ENCODE data around the gene CAPN13.

CAPN13 gene

DNA sequence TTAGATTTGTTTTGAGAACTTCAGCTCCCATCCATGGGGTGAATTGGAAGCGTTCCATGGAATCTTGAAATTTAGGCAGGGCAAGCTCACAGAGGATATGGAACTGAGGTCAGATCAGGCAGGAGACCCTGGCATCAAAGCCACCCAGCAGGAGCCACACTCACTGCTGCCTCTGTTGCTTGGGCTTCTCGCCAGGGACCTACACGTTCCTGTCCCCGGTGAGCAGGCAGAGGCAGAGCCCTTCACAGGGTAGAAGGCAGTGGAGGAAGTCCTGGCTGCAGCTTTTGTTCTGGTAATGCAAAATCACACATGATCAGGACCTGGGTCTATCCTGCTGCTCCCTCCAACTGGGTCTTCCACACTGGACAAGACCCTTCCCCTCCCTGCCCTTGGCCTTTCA lies 42.1 kb downstream of the CAPN13 start:
- DNase-seq (ENCODE audit: low read depth, low spot score) = no peak

DNA sequence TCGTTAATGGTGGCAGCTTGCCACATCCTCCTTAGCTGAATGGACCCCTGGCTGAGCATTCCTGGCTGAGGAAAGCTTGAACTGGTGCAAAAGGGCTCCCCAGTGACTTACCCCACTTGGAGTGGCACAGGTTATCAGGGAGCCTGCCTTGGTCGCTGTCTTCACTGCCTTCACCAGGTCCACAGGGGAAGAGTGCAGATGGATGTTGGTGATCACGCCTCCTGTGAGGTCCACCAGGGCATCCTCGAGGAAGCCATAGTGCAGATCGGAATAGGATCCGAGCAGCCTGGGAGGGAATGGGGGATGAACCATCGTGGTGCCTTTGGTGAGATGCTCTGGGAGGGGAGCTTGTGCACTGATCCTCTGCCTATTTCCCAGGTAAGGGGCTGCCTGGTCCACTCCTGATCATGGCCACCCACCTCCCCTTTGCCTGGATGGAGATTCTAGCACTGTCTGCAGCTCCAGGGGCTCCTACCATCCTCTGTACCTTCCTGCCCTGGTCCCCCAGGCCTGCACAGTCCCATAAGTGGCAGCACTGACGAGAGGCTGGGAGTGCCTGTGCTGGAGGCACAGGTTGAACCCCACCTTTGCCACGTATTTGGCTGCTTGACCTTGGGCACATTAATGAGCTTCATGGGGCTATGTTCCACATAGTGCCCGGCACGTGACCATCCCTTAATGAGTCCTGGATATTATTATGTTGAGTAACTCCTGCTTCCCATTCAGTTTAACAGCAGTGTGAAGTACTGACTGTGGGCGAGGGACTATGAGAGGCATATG lies 43.0 kb downstream of the CAPN13 start:
- DNase-seq (ENCODE audit: low read depth, low spot score) = no peak

DNA sequence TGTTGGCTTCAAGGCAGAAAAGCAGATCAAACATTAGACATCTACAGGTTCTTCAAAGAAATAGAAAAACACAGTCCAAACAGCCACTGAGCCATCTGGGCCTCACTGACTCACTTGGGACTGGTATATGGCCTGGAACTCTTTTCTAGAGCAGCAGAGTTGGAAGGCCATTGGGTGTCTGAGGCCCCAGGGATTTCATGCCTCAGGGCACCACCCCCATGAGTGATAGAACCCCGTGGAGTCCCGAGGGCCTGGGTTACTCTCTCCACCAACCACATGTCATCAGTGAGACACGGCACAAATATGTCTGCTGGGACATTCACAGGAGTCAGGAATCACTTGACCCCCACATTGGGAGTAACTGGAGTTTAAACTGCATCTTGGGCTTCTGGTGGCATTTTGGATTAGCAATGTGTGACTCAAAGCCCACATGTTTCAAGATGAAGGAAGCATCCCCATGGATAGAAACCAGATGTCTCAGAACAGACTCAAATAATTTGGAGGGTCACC lies 44.0 kb downstream of the CAPN13 start:
- no peak for DNase-seq (ENCODE audit: low read depth, low spot score)

DNA sequence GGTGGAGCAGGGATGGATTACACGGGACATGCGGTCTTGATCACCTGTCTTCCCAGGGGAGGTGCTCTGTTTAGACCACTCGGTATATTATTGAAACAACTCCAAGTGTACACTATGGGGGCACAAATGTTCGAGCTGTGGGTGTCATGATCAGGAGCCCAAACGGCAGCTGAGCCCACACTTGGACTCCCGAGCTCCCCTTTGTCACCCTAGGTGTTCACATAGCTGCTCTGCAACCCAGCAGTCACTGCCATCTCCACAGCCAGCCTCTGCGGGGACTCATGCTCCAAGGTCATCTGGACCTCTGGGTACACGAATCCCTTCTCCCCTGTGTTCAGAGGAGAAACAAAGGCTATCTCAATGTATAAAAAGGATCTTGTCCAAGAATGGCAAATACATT lies 46.0 kb downstream of the CAPN13 start:
- DNase-seq (ENCODE audit: low read depth, low spot score) = no peak

DNA sequence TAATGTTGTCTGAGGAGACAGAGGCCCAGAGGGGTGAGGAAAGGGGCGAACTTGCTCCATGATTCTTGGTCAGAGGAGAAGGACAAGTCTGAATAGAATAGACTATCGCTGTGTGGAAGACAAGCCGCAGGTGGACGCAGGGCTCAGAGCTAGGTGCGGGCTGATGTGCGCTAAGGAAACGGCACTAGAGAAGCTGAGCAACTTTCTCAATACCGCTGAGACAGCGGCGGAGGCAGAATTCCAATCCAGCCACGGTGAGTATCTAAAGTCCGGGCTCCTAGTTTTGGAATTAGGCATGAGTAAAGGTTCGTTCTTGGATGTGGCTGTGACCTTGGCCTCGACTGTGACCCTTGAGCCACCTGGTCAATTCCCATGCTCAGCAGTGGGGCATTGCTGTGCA lies 47.8 kb downstream of the CAPN13 start:
- DNase-seq (ENCODE audit: low read depth, low spot score) = no peak

DNA sequence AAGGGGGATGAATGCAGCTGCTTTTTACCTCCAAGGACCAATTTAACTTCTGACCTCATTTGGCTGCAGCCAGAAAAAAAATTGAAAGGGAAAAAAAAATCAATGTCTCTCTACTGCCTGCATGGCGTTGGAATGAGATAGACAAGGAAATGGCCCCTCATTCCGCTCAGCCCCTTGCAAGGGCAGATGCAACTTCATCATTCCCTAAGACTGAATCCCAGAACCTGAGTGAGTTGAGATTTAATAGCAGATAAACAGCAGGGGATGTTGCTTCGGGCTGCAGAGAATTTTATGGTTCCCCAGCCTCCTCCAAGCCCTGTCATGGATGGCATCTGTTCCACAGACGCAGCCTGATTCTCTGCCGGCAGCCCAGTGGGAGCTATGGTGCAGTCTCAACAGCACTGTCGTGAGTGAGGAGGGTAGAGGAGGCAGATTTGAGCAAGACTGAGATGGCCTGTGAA lies 49.0 kb downstream of the CAPN13 start:
- DNase-seq (ENCODE audit: low read depth, low spot score) = no peak

DNA sequence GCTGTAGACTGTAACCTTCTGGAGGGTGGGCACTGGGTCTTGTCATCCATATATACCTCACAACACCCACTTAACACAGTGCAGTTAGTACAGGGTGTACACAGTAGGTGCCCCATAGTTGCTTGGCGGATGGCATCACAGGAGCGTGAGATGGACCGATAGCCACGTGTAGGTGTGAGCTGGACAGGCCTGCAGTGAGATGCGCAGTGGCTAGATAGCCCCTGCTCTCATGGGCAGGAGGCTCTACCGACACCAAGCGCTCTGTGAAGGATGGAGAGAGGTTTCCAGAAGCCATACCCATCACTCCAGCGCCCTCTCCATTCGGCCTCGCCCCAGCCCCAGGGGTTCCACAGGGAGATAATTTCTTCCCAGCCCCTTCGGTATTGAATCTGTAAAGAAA lies 49.5 kb downstream of the CAPN13 start:
- DNase-seq (ENCODE audit: low read depth, low spot score) = no peak

DNA sequence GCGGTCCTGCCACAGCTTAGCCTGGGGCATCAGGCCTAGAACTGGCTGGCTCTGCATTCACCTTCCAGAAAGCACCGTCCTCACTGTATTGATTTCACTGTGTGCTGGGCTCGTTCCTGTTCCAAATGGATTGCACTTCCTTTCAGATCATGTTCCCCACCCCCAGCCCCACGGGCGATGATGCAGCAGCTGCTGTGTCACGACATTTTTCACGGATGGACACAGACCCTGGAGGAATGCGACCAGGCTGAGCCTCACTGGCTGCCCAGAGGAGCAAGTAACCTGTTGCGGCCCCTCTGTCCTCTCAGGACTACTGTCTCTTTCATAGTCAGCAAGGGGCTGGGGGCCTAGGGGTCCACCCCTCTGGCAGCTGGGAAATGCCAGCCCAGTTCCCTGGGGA lies 50.3 kb downstream of the CAPN13 start:
- no peak for DNase-seq (ENCODE audit: low read depth, low spot score)

DNA sequence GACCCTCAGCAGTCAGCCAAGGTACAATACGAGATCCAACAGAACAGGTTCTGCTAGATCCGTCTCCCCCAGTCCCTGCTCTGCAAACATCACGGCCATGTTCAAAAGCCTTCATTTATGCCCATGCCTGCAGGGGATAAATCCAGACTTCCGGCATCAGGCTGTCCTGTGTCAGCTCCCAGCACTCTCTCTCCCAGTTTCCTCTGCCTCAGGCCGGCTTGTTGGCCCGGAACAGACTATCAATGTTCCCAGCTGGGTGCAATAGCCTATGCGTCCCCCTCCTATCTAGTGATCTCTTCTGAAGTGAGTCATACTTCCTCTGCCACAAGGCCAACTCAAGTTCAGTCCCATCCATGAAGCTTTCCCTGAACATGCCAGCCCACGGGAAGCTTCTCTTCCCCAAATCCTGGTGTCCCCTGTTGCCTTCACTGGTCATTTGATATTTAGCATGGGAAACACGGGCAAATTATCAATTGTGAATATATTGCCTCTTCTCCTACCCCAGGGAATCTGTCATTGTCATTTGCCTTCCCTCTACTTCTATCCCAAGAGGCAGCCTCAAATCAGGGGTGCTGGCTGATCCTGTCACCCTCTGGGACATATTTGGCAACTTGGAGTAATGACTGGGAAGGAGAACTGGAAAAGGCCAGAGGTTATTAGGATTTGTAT lies 51.1 kb downstream of the CAPN13 start:
- DNase-seq (ENCODE audit: low read depth, low spot score) = no peak

DNA sequence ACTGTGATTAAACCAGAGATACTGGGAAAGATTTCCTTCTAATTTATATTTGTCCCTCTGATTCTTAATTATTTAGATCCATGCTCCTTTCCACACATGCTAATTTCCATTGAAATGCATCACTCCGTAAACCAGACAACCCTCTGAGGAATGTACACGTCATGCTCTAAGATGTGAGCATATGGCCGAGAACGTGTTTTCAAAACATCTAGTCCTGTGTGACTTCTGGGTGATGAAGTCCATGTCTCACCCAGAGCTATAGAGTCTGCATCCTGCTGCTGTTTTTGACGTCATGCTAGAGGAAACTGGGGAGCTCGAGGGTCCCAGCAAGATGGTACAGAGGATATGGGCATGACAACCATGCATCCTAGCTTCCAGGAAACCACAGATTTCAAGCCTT lies 53.6 kb downstream of the CAPN13 start:
- DNase-seq (ENCODE audit: low read depth, low spot score) = no peak

DNA sequence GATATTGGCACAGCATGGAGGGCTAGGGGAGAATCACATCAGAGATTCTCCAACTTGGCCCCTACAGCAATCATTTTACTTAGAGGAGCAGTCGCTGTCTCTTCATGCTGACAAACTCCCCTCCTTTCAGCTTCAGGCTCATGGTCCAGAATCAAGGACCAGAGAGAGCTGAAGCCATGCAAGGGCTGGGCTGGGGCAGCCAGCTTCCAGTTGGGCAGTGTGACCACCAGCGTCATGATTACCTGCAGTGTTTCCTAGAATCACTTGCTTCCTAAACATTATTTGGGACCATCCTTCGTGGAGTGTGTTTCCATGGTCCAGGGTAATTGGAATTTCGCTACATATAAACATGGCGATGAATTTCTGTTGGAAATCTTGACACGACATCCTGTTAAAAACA lies 54.4 kb downstream of the CAPN13 start:
- DNase-seq (ENCODE audit: low read depth, low spot score) = no peak

DNA sequence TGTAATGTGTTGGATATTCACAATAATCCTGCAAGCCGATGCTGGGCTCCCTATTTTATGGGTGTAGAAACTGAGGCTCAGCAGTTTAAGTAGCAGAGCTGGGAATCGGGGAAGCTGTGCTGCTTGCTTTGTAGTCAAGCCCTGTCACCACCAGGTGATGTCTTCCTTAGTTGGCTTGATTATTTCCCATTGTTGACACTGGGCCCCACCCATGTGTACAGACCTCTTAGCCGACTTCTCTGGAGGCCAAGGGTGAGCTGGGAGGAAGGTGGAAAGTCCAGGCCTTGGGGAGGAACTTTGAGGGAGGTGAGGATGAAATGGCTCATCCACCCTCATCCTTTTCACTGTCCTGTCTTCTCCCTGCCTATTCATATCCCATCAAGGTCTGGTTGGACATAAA lies 60.0 kb downstream of the CAPN13 start:
- no peak for DNase-seq (ENCODE audit: low read depth, low spot score)

DNA sequence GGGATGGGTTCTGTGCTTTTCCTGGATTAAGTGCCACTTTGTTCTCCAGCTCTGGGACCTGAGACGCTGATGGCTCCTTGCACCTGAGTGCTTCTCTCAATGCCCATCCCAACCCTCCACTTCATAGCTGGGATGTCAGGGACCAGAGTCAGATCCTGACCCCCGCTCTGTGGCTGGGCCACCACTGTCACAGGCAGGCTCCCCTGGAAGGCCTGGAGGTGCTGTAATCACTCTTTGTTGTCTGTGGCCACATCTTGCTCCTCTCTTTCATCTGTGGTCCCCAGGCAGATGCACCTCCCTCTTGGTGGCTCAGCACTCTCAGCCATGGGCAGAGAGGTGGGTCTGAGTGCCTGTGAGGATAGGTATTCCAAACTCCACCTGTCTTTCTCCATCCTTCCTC lies 62.4 kb downstream of the CAPN13 start:
- DNase-seq (ENCODE audit: low read depth, low spot score) = no peak

DNA sequence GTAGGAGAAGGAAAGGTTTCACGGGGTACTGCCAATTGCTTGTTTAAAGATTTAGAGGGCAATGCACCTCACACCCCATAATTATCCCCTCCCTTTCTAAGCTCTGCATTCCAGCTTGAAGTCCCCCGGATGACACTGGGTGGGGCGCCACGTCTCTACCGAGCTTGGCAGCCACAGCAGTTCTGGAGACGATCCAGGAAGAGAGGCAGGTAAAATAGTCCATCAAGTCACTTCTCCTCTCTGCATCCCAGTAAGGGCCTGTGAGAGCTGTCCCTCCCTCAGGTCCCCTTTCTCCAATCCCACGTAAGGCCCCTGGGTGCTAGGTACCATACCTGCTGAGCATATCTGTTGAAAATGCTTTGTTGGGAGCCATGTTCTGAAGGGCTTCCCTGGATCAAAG lies 65.7 kb downstream of the CAPN13 start:
- DNase-seq (ENCODE audit: low read depth, low spot score) = no peak

DNA sequence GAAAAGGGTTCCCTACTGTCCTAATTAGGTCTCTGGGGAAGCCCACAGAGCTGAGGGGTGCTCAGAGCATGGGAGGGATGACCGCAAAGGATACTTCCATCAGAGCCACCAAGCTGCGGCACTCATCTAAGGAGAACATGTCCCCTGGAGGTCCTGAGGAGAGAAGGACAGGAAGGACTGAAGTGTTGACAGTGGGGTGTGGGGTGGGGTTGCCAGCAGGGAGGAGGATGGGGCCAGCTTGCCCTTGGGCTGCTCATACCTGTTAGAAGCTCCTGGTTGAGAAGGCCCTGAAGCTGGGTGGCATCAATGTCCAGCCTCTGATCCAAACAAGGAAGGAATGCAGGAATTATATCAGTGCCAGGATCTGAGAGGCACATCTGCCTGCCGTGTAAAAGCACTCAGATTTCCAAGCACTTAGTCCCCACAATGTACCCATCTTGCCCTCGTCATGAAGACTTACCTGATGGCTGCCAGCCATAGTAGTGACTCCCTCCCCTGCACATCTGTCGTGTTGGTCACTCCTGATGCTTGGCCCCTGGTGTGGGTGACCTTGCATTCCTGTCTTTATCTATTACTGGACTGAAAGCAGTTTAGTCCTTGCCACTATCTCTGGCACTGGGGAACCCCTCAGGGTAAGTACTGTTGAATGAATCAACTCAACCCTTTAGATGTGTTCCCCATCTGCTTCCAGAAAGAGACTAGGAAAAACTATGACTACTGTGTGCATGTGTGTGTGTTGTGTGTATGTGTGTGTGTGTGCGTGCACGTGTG lies 68.9 kb downstream of the CAPN13 start:
- DNase-seq (ENCODE audit: low read depth, low spot score) = no peak

DNA sequence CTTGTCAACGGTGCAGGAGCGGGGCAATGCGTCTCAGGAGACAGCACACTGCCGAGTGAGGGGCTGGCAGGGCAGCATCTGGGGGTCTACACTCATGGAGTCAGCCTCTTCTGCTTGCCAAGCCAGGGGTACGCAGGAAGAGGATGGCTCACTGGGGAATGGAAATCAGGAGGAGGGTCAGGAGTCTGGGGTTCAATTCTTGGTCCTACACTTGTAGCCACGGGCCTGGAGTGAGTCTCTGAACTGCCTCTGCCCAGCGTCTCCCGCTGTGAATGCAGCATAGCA lies 70.0 kb downstream of the CAPN13 start:
- DNase-seq (ENCODE audit: low read depth, low spot score) = no peak

DNA sequence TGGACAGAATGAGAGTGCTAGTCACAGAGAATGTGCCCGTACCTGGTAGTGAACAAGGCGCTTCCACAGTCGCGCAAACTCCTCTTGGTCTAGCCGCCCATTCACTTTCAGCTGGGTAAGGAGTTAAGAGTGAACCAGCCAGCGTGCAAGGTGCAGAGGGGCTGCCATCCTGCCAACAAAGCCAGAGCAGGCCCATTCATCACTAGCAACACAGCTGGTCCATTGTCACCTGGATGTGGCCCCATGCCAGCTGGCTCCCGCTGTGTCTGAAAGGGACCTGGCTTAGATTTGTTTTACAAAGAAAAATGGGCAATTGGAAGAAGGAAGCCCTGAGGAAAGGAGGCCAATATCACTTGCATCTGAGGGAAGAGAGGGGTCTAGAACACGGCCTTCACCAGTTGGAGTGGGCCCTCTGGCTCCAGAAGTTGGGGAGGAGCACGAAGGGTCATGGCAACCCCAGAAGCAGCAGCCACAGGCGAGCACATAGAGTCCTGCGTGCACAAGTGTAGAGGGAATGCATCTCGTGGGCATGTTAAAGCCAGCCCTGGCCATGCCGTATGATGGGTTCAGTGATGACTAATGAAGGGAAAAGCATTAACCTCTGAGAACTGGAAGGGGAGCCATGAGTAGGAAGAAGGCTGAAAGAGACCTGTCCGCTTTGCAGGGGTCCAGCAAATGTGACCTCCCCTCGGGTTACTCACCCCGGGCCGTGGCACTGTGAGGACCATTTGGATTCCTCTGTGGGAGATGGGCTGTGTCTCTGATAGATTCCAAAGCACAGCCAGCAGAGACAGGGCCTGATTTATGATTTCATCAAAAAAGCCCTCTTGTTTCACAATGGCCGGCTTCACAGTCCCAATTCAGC lies 70.6 kb downstream of the CAPN13 start:
- no peak for DNase-seq (ENCODE audit: low read depth, low spot score)

DNA sequence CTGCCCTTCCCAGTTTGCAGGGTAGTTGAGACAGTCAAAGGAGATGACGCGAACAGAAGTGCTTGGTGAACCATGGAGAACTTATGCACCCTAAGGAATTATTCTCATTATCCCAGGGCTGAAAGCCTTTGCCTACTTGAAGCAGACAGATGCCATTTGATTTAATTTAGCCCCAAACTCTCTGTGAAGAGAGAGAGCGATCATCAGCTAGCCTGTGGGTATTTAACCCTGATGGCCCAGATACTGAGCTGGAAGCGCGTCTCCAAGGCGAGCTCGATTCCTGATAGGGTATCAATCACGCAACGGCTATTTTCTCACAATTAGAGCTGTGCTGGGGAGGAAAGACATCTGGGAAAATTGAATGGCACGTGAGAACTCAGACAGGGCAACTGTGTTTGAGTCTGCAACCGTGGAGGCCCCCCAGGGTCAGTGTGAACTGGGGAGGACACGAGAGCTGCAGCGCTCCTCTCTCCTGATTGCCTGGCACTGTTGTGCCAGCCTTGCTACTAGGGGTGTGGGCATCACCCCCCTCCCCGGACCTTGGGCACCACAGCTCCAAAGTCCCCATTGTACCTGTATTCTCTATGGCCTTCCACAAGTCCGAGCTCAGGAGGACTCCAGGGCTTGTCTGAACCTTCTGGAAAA lies 73.2 kb downstream of the CAPN13 start:
- DNase-seq (ENCODE audit: low read depth, low spot score) = no peak

DNA sequence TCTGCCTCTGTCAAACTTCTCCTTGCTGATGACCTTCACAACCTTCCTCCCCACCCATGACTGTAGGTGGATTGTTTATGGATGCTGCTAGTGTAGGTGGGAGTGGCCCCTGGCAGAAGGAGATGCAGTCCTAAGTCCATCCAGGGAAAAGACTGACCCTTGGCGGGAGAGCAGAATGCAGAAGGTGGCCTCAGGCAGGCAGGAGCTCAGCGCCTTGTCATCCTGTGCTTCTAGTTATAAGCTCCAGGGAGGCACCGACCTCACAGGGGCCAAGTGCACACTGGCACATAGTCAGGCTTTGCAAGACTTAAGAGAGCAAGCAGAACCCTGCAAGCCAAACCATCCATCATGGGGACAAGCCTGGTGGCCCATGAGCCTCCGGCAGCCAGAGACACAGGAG lies 74.4 kb downstream of the CAPN13 start:
- DNase-seq (ENCODE audit: low read depth, low spot score) = no peak

DNA sequence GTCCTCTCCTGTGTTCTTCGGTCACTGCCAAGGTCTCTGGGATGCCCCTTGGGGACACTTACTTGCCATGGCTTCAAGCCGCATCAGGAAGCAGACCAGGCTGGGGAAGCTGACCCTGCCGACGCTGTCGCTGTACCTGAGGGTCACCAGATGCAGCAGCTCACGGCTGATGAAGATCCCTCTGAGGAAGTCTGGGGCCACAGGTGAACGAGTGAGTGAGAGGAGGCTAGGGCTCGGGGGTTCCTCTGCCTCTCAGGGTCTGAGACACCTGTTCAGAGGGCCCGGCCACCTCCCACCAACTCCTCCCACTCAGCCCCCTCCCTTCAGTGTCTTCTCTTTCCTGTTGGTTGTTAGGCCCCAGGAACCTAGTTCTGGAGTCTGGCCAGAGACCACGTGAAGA lies 74.9 kb downstream of the CAPN13 start:
- no peak for DNase-seq (ENCODE audit: low read depth, low spot score)

DNA sequence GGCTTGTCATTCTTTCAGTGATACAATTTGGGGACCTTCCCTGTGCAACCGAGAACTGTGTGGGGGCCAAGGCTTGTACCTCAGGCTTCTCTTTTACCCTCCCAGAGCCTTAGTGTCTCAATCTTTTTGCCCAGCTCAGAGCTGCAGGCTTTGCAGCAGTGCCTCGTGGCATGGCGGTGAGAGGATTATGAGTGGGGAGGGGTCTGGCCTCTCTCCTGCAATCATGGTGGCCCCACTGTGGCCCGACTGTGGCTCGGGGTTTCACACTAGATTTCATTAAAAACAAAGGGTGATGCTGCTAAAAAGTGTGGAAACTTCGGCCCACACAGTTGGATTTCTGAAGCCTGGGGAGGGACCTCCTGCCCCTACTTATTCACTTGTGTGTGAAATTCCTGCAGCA lies 75.5 kb downstream of the CAPN13 start:
- DNase-seq (ENCODE audit: low read depth, low spot score) = no peak

Data from activated naive CD8-positive, alpha-beta T cell treated with anti-CD3 and anti-CD28 coated beads, Interleukin-2, amount 50 U/mL, for 16 hours (primary cell).